GM12878 (cell line): ENCODE results near the gene PCDHGA1. TPM values are rescaled to one million over a fixed set of nuclear protein-coding genes. Genes with fewer than 3 reads are reported as not detected.
A peak's percentile ranks its signal among the peaks of the same experiment; 100 is the strongest.

ENCODE experiments used
- ATAC-seq: fragments of 200-7000 bp; cut with Tn5 transposase; 3 replicates; pipeline ENCODE4 v1.9.1; 2020; ENCODE audit warnings: mild to moderate bottlenecking, moderate library complexity
- BruUV-seq: library from RNA; stranded (reverse); fragments of 400-500 nt; replicated peaks from 2 replicates; lab custom pipeline; 2021; lab: Mats Ljungman, UMichigan
- CTCF ChIA-PET: fragments of 300-600 bp; sonication (Branson Sonifier 250); formaldehyde crosslinking; extraction: SDS; loops from one replicate; lab custom pipeline; 2021; ENCODE audit warnings: inconsistent platforms; lab: Yijun Ruan, JAX
- POLR2A ChIA-PET: fragments of 350-600 bp; formaldehyde crosslinking; extraction: SDS; loops from one replicate; lab custom pipeline; 2021; ENCODE audit warnings: inconsistent platforms; lab: Charles Lee
- RAD21 ChIA-PET: fragments of 300-600 bp; sonication (Branson Sonifier 250); formaldehyde crosslinking; loops from one replicate; lab custom pipeline; 2023; ENCODE audit warnings: antibody characterized with exemption; ENCODE audit not compliant: unreplicated experiment; lab: Charles Lee
- SMC1A ChIA-PET: fragments of 300-600 bp; sonication (Branson Sonifier 250); formaldehyde crosslinking; loops from one replicate; lab custom pipeline; 2023; ENCODE audit not compliant: unreplicated experiment, uncharacterized antibody; lab: Charles Lee
- DNase-seq: peaks from one replicate; pipeline ENCODE4 v3.0.0-alpha.2; 2011; ENCODE audit warnings: low read depth, low spot score
- FAIRE-seq: peaks from 3 replicates; lab custom pipeline; 2011; peaks lifted over from hg19 to GRCh38; lab: Jason Lieb, UNC
- H2AFZ ChIP-seq: 2 replicates; pipeline ENCODE4 v1.6.0; 2011; ENCODE audit warnings: low read depth, low read length, control low read depth; ENCODE audit not compliant: control insufficient read depth
- H3K27ac ChIP-seq: 2 replicates; pipeline ENCODE4 v1.5.1; 2011; ENCODE audit warnings: control low read depth; ENCODE audit not compliant: control insufficient read depth, insufficient read depth
- H3K27me3 ChIP-seq, 2 experiments: replicated peaks in 1 of 2; 2 replicates each; pipeline versions ENCODE4 v1.6.0 to v1.6.1; 2011; ENCODE audit warnings: low read length in 1 of 2; ENCODE audit not compliant: control insufficient read depth in 2 of 2, insufficient read depth in 2 of 2
- H3K36me3 ChIP-seq, 2 experiments: 2 replicates each; pipeline ENCODE4 v1.5.1; 2011; ENCODE audit warnings: low read length in 1 of 2; ENCODE audit not compliant: control insufficient read depth in 2 of 2, insufficient read depth in 2 of 2
- H3K4me1 ChIP-seq: 2 replicates; pipeline ENCODE4 v1.6.1; 2011; ENCODE audit warnings: mild to moderate bottlenecking, low read length, moderate library complexity, mixed read lengths; ENCODE audit not compliant: control insufficient read depth, insufficient read depth
- H3K4me2 ChIP-seq: 2 replicates; pipeline ENCODE4 v1.6.0; 2011; ENCODE audit warnings: control low read depth; ENCODE audit not compliant: control insufficient read depth, insufficient read depth
- H3K4me3 ChIP-seq: fragments of 200-600 bp; sonication (generic); 2 replicates; pipeline ENCODE4 v1.5.1; 2016
- H3K79me2 ChIP-seq: 2 replicates; pipeline ENCODE4 v1.6.0; 2011; ENCODE audit warnings: low read length; ENCODE audit not compliant: control insufficient read depth, insufficient read depth
- H3K9ac ChIP-seq: 2 replicates; pipeline ENCODE4 v1.8.0; 2011; ENCODE audit warnings: low read length, control low read depth, mixed read lengths; ENCODE audit not compliant: control insufficient read depth, insufficient read depth
- H3K9me3 ChIP-seq: replicated peaks from 3 replicates; pipeline ENCODE4 v1.5.1; 2011; ENCODE audit warnings: mild to moderate bottlenecking, low read length; ENCODE audit not compliant: control insufficient read depth, insufficient read depth
- H4K20me1 ChIP-seq: 2 replicates; pipeline ENCODE4 v1.6.0; 2011; ENCODE audit not compliant: control insufficient read depth, insufficient read depth
- BHLHE40 ChIP-seq, 2 experiments: fragments of 450-650 bp in 1 of 2; IDR thresholded peaks; 2 replicates each; pipeline ENCODE4 v1.6.1; 2011 to 2017; ENCODE audit warnings: low read depth in 2 of 2, borderline replicate concordance in 1 of 2, improper control_type of control experiment in 1 of 2, low read length in 1 of 2, mild to moderate bottlenecking in 1 of 2
- CHD4 ChIP-seq: fragments of 200-600 bp; sonication (generic); IDR thresholded peaks from 2 replicates; pipeline ENCODE4 v1.6.1; 2016; ENCODE audit warnings: mild to moderate bottlenecking
- EGR1 ChIP-seq, 2 experiments: IDR thresholded peaks; 1 replicate in 1 of 2; 2 replicates in 1 of 2; pipeline ENCODE4 v1.6.1; 2011 to 2012; ENCODE audit warnings: low read depth in 2 of 2, low read length in 2 of 2, borderline replicate concordance in 1 of 2, mild to moderate bottlenecking in 1 of 2, moderate library complexity in 1 of 2
- IKZF1 ChIP-seq: fragments of 450-650 bp; conservative IDR thresholded peaks from 2 replicates; pipeline ENCODE4 v1.6.1; 2017; ENCODE audit warnings: antibody characterized with exemption, mild to moderate bottlenecking
- LARP7 ChIP-seq: fragments of 450-650 bp; IDR thresholded peaks from 2 replicates; pipeline ENCODE4 v1.6.1; 2017; ENCODE audit warnings: mild to moderate bottlenecking
- NBN ChIP-seq: fragments of 450-650 bp; IDR thresholded peaks from 2 replicates; pipeline ENCODE4 v1.6.1; 2016
- NR2F1 ChIP-seq: fragments of 450-650 bp; conservative IDR thresholded peaks from 2 replicates; pipeline ENCODE4 v1.6.1; 2017; ENCODE audit warnings: mild to moderate bottlenecking
- PAX5 ChIP-seq: IDR thresholded peaks from 2 replicates; pipeline ENCODE4 v1.6.1; 2011; ENCODE audit warnings: low read depth, low read length, borderline replicate concordance
- POLR2A ChIP-seq: IDR thresholded peaks from 2 replicates; pipeline ENCODE4 v1.6.1; 2011; ENCODE audit warnings: low read depth, mild to moderate bottlenecking, low read length
- POLR2AphosphoS2 ChIP-seq: IDR thresholded peaks from 2 replicates; pipeline ENCODE4 v1.6.1; 2011; ENCODE audit warnings: low read depth, mild to moderate bottlenecking, low read length, improper control_type of control experiment, moderate library complexity
- POLR2AphosphoS5 ChIP-seq: IDR thresholded peaks from 2 replicates; pipeline ENCODE4 v1.6.1; 2011; ENCODE audit warnings: mild to moderate bottlenecking, low read length, inconsistent platforms
- POU2F2 ChIP-seq: IDR thresholded peaks from 3 replicates; pipeline ENCODE4 v1.6.1; 2011; ENCODE audit warnings: low read depth, mild to moderate bottlenecking, low read length, borderline replicate concordance
- SRF ChIP-seq, 2 experiments: IDR thresholded peaks; 2 replicates each; pipeline ENCODE4 v1.6.1; 2011; ENCODE audit warnings: low read depth in 2 of 2, low read length in 2 of 2, mild to moderate bottlenecking in 1 of 2, moderate library complexity in 1 of 2
- TARDBP ChIP-seq: IDR thresholded peaks from 2 replicates; pipeline ENCODE4 v1.6.1; 2016; ENCODE audit warnings: borderline replicate concordance
- USF2 ChIP-seq: IDR thresholded peaks from 2 replicates; pipeline ENCODE4 v1.6.1; 2011; ENCODE audit warnings: low read depth, low read length, improper control_type of control experiment, borderline replicate concordance
- YBX1 ChIP-seq: fragments of 450-650 bp; IDR thresholded peaks from 2 replicates; pipeline ENCODE4 v1.6.1; 2016; ENCODE audit warnings: antibody characterized with exemption
- YY1 ChIP-seq: IDR thresholded peaks from 2 replicates; pipeline ENCODE4 v1.6.1; 2011; ENCODE audit warnings: low read depth, mild to moderate bottlenecking, low read length
- ZBED1 ChIP-seq: IDR thresholded peaks from 2 replicates; pipeline ENCODE4 v1.6.1; 2016; ENCODE audit warnings: borderline replicate concordance
- ZNF687 ChIP-seq: fragments of 450-650 bp; IDR thresholded peaks from 2 replicates; pipeline ENCODE4 v1.6.1; 2017; ENCODE audit warnings: mild to moderate bottlenecking, moderate library complexity
- WGBS: methylation state at CpG from one replicate; pipeline ENCODE4 v1.1.6; 2016; ENCODE audit warnings: low lambda C conversion rate; ENCODE audit not compliant: insufficient replicate concordance, insufficient coverage; ENCODE audit errors: missing lambda C conversion rate; 5-methylcytosine and 5-hydroxymethylcytosine counted together
- in situ Hi-C: fragments of 300-500 bp; cut with MboI; formaldehyde crosslinking; loops from 9 replicates; pipeline ENCODE4 v1.14.3; 2018; ENCODE audit warnings: mixed read lengths
- intact Hi-C: fragments of 100-400 bp; cut with micrococcal nuclease; formaldehyde crosslinking; loops from one replicate; pipeline ENCODE4 v1.14.2; 2022; ENCODE audit not compliant: unreplicated experiment
- polyA plus RNA-seq, 11 experiments: library from polyadenylated mRNA; depleted of rRNA in 4 of 11; unstranded in 6 of 11; stranded (reverse) in 5 of 11; fragments of >200 nt; fragmentation: Nextera tagmentation in 4 of 11; fragmentation: Illumina TruSeq in 1 of 11; extraction: Ambion mirVana in 4 of 11; extraction: Trizol in 1 of 11; gene quantifications; 1 replicate in 1 of 11; 2 replicates in 10 of 11; pipeline versions ENCODE4 v1.2.1 to v1.2.3, GENCODE V29; 2011 to 2016; ENCODE audit warnings: inconsistent platforms in 2 of 11, missing spikeins in 2 of 11, low read depth in 1 of 11
- total RNA-seq, 4 experiments: library from RNA; depleted of rRNA in 3 of 4; stranded (reverse); fragments of >200 nt in 3 of 4; fragmentation: Illumina TruSeq in 1 of 4; extraction: Trizol in 1 of 4; gene quantifications; 2 replicates each; pipeline versions ENCODE4 v1.2.1 to v1.2.3, GENCODE V29; 2013 to 2021

PCDHGA1 gene
- total and polyA plus RNA-seq, 10 of the 15 experiments (the other 5 are each of a cell fraction or from before 2014, with no cell fraction given), result 0.02 to 0.51 (median 0.19) TPM; not detected in 3

- H3K9me3 ChIP-seq, result no peaks in the 10 kb centered on the region
- ChIA-PET CTCF (interaction anchor here (0.5 to 11.9 kb wide), 27 partner anchors 10 to 484 kb away, joined by 3 to 213 read pairs (median 9); partner anchors contain the start of genes FCHSD1, PCDHGA10, PCDHGA11 and PCDHGA12), POLR2A (interaction anchor here (0.5 to 2.5 kb wide), 6 partner anchors 11 to 722 kb away, joined by 3 to 10 read pairs (median 4); partner anchors contain the start of gene PCDHGA10), RAD21 (interaction anchor here (0.6 to 11.6 kb wide), 12 partner anchors 10 to 111 kb away, joined by 3 to 109 read pairs (median 9); partner anchors contain the start of genes DIAPH1, PCDHGA11, PCDHGA12 and PCDHGB7), SMC1A (interaction anchor here (0.7 to 10.8 kb wide), 19 partner anchors 9 to 143 kb away, joined by 3 to 176 read pairs (median 5); partner anchors contain the start of genes DIAPH1, PCDHGA10, PCDHGA11 and PCDHGA12)
- in situ Hi-C loops, result no loop called here
- peak overlapping the region; percentile 89 for H3K4me2 ChIP-seq
- H3K9ac ChIP-seq, result peak overlapping the region; percentile 25
- ATAC-seq, result peak; percentile 8
- intact Hi-C loops, result loop anchor here (1.0 to 5.0 kb wide), 4 partner anchors 37 to 124 kb away; partner anchors contain the start of genes HDAC3, PCDHGA11, PCDHGA12 and RELL2
- no peak for FAIRE-seq
- H3K79me2 ChIP-seq, result peaks cover 15% of the 10 kb centered on the region
- H3K27me3 ChIP-seq, result no peaks in the 10 kb centered on the region
- peak overlapping the region; percentile 69 for H3K4me3 ChIP-seq
- H3K36me3 ChIP-seq, result peaks cover 7 to 16% of the 10 kb centered on the region in 2 experiments
- H3K4me1 ChIP-seq, result peaks cover 70% of the 10 kb centered on the region
- DNase-seq, result no peak
- BruUV-seq, result no TSS peak
- peak overlapping the region; percentile 90 for H3K27ac ChIP-seq
- H4K20me1 ChIP-seq, result no peaks in the 10 kb centered on the region
- under 1% methylated on average over 42 of the region's 43 CpGs for WGBS
- peak overlapping the region; percentile 13 for H2AFZ ChIP-seq
- TF ChIP-seq NR2F1 (no peak), PAX5 (peak; percentile 70; the same call in 1 of the 2 replicates), NBN (peak; percentile 8; the same call in 1 of the 2 replicates), ZNF687 (peak; percentile 21; the same call in 1 of the 2 replicates), EGR1 (IDR thresholded peaks at IDR 0.05; ENCODE audit: borderline replicate concordance in 1 of 2, low read depth in 2 of 2, low read length in 2 of 2) (peak in 1 of 2 experiments; percentile 65; a peak in 2 of 3 replicates), POLR2AphosphoS5 (0 out of 2 replicates have a peak, but pooled peaks have one; percentile 30), YY1 (peak; percentile 30; the same call in 1 of the 2 replicates), CHD4 (no peak), USF2 (no peak), POLR2AphosphoS2 (0 out of 2 replicates have a peak, but pooled peaks have one; percentile 49), IKZF1 (peak; percentile 68; the same call in 1 of the 2 replicates), BHLHE40 (IDR thresholded peaks at IDR 0.05; ENCODE audit: borderline replicate concordance in 1 of 2, low read depth in 2 of 2, low read length in 1 of 2) (peak in 1 of 2 experiments; percentile 15; a peak in 1 of 4 replicates), LARP7 (0 out of 2 replicates have a peak, but pooled peaks have one; percentile 13), POU2F2 (0 out of 3 replicates have a peak, but pooled peaks have one; percentile 11), ZBED1 (0 out of 2 replicates have a peak, but pooled peaks have one; percentile 5), TARDBP (0 out of 2 replicates have a peak, but pooled peaks have one; percentile 32), YBX1 (no peak), SRF (IDR thresholded peaks at IDR 0.05; ENCODE audit: low read depth in 2 of 2, low read length in 2 of 2) (no peak), POLR2A (peak; percentile 60; the same call in 1 of the 2 replicates)
These were observed 182.8 kb downstream of the PCDHGA1 start for GRCh38 chr5:141512911-141513626.
